GM19025 (cell line): ENCODE results near the gene CMTM2.
A peak's percentile ranks its signal among the peaks of the same experiment; 100 is the strongest.
"Not testable (repeated sequence)": the region's sequence is repeated elsewhere in the genome, so short reads cannot be mapped to it uniquely, and the experiment has no call there.

Source experiments
- ATAC-seq: cut with Tn5 transposase; IDR thresholded peaks from one replicate; pipeline ENCODE4 v1.9.1; 2021; ENCODE audit warnings: mild to moderate bottlenecking, low read depth, moderate library complexity; ENCODE audit not compliant: unreplicated experiment

CMTM2 gene

DNA sequence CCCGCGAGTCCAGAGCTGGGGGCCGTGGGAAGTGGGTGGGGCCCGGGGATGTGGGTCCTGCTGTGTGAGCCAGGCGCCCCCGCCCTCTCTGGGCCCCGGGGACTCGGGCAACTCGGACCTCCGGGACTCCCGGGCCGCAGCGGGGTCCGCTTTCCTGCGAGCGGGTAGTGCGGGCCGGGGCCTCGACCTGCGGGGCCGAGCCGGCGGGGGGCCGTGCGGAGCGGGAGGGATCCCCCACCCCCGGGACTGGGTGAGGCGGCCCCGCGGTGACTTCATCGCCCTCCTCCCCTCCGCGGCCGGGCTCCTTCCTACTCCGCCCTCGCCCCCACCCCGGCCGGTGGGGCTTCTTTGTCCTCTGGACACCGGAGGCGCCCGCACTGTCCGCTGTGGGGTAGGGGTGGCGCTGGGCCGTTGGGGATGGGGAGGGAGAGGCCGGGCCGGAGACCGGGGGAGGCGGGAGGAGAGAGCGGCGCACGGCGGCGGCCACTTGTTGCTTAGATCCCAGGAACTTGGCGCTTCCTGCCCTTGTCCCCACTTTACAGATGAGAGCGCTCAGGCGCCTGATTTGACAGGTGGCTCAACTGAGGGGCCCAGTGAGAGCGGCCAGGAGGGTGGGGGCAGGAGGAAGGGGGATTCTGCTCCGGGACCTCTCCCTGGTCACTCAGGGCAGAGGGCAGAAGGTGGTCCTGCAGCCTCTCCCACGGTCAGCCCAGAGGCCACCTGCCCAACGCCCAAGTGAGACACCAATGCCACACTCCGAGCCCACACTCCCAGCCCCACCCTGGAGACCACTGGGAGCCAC is 26.1 kb downstream of the CMTM2 start:
- ATAC-seq, result no peak

DNA sequence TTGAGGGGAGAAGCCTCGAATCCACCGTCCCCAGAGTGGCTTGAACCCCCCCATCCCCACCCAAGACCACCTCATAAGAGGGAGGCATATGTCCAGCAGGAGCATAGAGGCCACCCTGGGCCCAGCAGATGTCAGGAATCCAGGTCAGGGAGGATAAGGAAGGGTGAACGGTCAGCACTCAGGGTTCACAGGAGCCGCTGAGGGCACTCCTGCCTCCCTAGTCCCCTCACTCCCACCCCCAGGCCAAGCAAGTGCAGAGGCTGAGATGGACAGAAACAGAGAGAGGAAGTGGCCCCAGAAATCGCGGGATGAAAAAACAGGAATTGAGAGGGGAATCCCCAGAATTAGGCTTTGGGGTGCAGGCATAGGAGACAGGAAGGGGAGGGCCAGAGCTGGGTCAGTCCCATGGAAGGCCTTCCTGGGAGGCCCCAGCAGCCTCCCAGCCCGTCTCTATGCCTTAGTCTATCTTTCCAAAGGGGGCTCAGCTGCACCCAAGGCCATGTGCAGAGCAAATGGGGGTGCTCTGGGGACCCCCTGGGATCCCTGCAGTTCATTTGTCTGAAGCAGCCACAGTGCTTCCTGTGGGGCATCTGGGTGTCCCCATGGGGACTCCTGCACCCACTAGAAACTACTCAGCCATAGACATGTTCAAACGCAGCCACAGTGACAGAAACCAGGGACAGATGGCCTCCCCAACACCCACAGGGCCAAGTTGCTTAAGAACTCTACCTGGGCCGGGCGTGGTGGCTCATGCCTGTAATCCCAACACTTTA is 26.9 kb downstream of the CMTM2 start:
- peak; percentile 62 for ATAC-seq

DNA sequence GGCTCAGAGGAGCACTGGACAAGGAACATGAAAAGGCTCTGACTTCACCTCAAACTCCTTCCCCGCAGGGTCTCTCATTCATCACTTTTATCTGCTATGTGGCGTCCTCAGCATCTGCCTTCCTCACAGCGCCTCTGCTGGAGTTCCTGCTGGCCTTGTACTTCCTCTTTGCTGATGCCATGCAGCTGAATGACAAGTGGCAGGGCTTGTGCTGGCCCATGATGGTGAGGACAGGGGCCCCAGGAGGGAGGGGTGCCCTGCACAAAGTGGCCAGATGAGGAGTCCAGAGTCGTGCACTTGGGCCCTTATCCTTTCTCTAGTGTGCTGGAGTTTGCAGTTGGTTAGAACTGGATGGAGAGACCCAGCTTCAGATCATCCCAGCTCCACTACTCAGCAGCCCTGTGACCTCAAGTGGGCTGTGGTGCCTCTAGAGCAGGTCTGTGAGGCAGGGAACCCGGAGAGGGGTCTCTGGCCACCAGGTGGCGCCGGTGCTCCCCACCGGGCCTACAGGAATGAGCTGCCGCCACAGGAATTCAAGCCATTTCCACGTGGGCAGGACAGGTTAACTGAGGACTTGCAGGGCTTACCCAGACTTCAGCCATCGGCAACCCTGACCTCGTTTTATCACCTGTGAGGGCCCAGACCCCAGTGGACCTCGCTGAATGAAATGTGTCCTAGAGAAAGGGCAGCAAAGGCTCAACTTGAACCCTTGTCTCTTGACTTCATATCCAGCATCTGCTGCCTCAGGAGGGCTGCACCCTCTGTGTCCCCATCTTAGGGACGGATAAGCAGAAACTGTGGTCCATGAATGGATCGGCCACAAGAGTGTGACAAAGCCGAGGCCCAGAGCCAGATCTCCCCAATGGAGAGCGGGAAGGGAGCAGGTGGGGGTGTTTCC is 29.2 kb downstream of the CMTM2 start:
- ATAC-seq, result no peak

DNA sequence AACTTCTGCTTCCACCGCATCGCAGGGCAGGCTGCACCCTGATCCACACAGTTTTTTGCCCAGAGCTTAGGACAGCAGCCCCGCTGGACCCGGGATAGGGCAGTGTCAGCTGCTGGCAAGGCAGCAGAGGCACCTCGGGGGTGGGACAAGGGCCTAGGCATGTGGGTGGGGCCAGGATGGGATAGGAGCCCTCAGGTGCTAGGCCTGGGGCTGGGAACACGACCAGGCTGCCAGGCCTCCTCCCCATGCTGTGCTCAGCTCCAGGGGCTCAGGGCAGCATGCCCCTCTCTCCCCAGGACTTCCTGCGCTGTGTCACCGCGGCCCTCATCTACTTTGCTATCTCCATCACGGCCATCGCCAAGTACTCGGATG is 29.9 kb downstream of the CMTM2 start:
- ATAC-seq, result no peak

DNA sequence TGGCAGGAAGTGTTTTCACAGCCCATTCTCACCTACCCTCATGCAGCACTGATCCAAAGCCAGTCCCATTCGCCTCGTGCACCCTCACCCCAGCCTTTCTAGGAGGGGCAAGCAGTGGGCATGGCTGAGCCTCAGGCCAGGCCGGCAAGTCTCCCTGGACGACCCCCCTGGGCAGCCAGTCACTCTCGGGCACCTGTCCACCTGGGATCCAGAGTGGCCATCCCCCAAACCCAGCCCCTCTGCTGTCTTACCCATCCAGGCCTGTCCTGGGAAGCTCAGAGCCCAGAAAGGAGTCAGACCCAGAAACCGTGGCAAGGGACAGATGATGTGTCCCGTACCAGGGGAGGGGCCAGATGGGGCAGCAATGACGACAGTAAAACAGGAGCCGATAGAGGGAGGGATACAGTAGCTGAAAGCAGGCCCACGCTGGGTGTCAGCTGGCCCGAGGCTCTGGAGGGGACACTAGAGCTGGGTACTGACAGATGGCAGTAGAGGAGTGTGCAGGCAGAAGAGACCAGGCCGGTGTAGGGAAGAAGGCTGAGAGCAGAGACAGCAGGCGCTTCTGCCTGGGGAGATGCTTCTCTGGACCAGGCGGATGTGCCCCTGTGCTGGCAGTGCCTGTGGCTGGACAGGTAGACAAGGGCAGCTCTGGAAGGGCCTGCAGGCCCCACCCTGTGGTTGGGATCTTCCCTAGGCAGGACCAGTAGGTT is 31.0 kb downstream of the CMTM2 start:
- ATAC-seq, result no peak

DNA sequence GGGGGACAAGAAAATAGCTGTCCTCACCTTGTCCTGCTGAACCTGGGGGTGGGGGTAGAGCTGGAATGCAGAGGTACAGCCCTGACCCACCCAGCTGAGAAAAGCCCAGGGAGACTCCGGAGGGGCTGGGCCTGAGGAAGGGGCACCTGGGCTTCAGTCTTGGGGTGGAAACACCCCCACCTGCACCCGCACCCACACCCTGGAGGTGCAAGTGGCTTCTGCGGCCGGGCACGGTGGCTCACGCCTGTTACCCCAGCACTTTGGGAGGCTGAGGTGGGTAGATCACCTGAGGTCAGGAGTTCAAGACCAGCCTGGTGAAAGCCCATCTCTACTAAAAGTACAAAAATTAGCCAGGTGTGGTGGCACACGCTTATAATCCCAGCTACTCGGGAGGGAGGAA is 32.6 kb downstream of the CMTM2 start:
- not testable (repeated sequence) for ATAC-seq

DNA sequence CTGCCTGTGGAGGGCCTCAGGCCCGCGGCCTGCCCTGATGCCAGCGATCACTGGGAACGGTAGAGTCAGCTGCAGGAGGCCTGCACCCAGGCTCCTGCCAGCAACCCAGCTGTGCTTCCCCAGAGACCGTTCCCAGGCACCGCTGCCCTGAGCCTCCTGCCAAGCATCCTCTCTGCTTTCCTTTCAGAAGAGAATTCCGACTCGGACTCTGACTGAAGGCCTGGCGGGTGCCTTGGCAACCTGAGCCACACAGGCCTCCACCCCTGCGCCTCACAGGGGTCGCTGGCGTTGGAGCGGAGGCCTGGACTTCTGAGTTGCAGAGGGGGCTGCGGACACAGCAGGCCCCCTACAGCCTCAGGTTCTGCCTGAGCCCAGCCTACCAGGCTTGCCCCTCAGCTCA is 33.2 kb downstream of the CMTM2 start:
- ATAC-seq, result no peak

DNA sequence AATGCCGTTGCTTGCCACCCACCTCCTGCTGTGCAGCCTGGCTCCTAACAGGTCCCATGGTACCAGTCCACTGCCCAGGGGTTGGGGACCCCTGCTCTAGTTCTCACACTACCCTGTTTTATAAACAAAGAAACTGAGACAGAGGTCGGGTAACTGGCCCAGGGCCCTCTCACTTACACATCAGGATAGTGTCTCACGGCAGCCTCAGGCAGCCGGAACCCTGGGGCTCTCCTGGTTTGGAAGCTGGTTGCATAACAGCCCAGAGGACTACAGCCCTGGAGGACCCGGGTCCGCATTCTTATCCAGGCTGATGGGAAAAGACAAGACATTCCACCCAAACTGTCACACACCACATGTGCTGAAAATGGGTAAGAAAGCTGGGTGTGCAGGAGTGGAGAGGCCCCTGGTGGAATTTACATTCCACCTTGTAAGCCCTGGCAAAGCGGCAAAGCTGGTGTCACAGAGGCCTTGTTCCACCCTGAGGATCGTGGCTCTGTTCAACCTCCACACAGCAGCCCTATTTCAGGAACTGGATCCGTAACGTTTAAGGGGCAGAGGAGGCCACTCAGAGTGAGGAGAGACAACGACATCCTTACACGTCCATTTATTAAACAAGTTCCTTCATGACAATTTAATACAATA is 35.0 kb downstream of the CMTM2 start:
- no peak for ATAC-seq

DNA sequence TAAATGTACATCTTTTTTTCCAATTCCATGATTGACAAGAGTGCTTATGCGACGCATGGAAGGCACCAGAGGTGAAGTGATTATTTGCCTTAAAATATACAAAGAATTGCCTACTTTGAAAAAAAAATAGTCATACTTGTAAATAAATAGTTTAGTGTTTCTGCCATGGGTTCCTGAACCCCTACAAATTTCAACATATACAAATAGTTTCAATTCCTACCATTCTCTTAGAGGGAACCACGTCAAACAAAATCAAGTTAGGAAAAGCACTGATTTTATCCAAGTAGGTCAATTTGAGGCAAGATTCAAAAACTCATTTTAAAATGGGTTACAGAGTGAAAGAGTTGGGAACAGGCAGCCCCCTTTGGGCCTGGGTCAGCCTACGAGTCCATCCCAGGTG is 36.9 kb downstream of the CMTM2 start:
- ATAC-seq, result no peak

DNA sequence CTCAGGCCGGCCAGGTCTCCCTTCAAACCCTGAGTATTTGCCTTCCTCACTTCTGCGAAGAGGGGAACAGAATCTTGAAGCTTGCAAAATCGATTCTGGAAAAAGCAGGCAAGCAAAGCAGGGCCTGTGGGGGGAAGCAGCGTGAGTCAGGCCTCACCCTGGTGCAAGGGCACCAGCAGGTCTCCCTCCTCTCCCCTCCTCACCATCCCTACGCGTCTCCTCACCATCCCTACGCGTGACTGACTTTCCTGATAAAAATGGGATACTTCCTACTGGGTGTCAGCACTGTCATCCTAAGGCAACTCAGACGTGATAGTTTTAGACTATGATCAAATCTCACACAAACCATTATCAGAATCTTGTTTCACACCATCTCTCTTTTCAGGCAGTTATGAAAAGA is 37.3 kb downstream of the CMTM2 start:
- no peak for ATAC-seq

DNA sequence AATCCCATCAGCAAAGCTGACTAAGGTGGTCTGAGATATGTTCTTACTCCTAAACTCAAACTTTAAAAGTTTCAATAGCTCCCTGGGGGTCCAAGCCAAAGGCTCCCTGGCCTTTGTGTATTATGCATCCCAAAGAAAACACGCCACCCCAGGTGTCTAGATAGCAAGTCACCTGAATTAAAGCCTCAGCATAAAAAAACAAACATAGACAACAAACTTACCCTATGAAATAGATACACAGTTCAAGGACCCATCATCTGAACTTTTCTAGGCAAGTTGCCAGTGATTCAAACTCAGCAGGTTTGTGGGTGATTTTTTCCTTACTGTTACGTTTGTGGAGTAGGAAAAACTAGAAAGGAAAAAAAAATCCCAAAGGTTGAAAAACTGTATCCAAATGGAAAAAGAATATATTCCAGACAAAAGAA is 37.8 kb downstream of the CMTM2 start:
- no peak for ATAC-seq

DNA sequence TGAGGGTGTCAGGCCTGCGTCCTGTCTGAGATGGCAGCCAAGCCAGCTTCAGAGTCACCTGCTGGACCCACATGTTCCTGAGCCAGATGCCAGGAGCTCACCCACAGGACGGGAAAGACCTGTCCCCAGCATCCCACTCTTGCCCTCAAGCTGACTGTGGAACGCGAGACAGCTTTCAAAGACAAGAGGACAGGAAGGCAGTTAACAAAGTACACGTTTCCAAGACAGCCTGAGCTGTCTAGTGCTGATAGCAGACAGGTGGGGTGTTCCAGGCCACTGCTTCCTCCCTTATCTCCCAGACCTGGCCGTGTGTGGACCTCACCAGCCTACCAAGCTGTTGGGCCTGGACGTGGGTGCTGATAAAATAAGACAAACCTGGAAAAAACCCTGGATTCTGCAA is 38.5 kb downstream of the CMTM2 start:
- no peak for ATAC-seq

DNA sequence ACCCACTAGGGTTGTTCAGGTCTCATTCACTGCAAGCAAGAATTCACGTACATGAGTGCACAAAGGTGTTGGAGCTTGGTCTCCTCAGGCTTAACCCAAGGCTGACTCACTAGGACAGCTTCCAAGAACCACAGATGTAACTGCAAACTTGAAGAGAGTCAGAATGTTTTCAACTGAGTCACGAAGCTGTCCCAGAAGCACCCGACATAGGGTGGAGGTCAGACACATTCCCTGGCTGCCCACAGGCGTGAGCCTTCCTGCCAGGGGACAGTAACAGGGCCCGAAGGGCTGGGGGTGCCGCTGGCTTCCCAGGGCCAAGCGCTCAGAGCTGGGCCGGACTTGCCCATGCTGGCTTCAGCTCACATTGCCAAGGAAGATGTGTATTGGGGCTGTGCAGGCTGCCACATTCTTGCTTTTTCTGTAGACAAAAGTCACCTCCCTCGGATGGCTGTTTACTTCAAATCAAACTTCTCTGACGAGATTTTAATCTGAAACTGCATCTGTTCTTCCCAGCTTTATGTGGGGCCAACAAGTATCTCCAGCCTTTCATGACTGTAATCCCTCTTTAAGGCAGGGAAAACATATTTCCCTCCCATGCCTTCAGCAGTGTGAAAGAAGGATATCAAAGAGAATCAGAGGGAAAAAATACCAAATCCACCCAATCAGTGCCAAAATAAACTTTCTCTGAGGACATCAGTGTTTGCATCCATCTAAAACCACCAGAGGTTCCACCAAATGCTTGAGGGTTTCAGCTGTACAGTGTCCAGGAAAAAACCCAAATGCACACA is 39.5 kb downstream of the CMTM2 start:
- ATAC-seq, result no peak

DNA sequence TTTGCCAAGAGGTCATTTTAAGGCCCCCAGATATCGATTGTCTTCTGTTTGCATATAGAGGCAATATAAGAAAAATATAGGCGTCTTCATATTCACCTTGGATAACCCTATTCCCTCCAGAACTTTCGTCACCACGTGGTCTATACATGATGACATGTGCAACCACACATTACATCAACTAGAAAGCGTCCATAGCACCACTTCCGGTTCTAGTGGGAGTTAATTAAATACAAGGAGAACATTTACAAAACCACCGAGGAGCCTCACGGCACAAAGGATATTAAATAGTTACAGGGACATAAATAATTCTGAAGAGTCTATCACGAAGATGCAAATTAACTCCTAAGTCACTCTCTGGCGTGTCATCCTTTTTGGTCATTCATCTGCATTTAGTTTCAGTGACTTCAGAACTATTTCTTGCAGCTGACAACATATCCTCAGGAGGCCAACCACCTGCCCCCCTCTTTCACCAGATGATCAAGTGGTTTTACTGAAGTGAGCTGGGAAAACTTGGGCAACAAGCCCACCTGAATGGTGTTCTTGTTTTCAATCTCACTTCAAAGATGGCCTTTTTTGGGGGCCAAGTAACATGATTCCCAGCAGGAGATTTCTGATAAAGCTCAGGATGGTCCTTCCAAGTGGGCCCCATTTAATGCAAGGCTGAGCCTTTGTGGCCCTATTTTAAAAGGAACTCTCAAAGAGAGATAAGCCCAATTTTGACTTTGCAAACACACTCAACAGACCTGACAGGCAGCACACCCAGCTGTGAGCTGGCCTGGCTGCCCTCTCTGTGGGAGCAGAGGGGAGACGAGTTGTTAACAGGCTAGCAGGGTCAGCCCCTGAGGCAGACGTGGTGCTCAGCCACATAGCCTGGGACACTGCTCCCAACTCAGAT is 40.5 kb downstream of the CMTM2 start:
- ATAC-seq, result no peak

DNA sequence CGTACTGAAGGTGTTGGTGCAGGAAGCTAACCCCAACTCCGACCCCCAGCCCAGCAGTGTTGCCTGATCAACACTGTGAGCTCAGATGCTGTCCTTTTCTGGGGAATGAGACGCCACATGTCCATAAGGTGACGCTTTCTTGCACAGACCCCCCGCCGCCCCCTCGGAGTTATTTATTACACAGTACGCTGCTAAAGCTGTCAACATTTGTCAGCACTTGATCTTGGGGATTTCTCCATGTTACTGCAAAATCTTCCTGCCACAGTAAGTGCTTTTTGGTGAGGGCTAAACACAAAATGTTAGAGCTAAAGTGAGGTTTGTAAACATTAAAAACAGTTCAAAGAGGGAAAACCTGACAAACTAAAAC is 41.1 kb downstream of the CMTM2 start:
- no peak for ATAC-seq

DNA sequence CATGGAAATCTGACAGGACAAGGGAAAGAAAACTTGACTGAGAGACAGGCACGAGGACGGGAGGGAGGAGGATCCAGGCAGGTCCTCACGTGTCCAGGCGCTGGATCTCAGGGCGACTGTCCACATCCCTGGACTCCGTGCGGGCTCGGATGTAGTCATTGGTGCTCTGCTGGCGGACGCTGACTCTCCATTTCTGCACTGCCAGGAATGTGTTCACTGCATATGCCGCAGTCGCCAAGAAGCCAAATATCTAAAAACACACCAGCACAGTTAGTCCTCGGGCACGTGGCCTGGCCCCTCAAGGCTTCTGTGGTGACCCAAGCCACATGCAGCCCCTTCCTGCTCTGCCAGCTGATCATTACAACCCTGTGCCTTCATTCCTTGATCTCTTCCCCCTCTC is 42.7 kb downstream of the CMTM2 start:
- ATAC-seq, result no peak

DNA sequence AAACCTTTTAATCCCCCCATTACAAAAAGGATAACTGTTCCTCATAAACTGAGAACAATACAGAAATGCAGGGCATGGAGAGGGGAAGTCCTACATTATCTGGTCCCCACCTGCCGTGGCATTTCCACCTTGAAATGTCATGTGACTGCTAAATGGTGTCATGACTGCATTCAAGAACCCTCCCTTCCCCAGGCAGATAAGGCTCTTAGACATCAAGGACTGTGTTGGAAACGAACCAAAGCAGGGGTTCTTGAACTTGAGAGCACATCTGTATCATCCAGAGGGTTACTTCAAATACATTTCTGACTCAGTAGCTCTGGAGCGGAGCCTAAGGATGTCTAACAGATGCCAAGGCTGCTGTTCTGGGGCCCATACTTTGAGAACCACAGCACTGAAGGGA is 43.6 kb downstream of the CMTM2 start:
- no peak for ATAC-seq

DNA sequence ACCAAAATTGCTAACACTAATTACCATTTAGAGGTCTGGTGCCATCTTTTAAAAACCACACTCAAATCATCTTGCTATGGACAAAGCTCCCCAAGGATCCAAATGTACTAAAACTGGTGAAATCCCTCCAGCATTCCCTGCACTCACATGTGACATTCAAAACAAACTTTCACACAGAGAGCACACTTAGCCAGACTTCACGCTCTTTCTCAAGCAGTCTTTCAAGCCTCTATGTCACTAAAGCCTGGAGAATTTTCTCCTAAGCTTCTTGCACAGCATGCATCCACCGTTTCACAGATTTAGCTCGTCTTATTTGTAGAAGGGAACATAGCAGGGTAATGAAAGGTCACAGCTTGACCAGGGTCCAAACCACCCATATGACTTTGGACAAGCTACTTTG is 44.5 kb downstream of the CMTM2 start:
- ATAC-seq, result no peak
